ENCODE measurements around the gene MXI1.

GRCh38 chr10:110170142-110170971 is 37.0 kb upstream of the MXI1 start:
- TF ChIP-seq ARNT (IDR thresholded peaks at IDR 0.05), result no peak
- no peak for TF ChIP-seq ZNF384 (IDR thresholded peaks at IDR 0.05)
- no peak for TF ChIP-seq FOXK2 (IDR thresholded peaks at IDR 0.05)
- no peak for TF ChIP-seq SP1 (IDR thresholded peaks at IDR 0.05)
- no peak for TF ChIP-seq HDGF (IDR thresholded peaks at IDR 0.05; ENCODE audit: borderline replicate concordance)
- TF ChIP-seq FOXA1 (IDR thresholded peaks at IDR 0.05), result no peak
- no peak for TF ChIP-seq FOXM1 (IDR thresholded peaks at IDR 0.05; ENCODE audit: borderline replicate concordance)
- no peak for TF ChIP-seq TARDBP (IDR thresholded peaks at IDR 0.05)
- TF ChIP-seq BHLHE40 (IDR thresholded peaks at IDR 0.05; ENCODE audit: borderline replicate concordance), result no peak
- TF ChIP-seq PKNOX1 (IDR thresholded peaks at IDR 0.05), result no peak
- no peak for TF ChIP-seq SUZ12 (IDR thresholded peaks at IDR 0.05)
- no peak for TF ChIP-seq CTBP1 (IDR thresholded peaks at IDR 0.05; ENCODE audit: borderline replicate concordance)
- TF ChIP-seq NFRKB (IDR thresholded peaks at IDR 0.05), result no peak
- TF ChIP-seq ELF4 (IDR thresholded peaks at IDR 0.05), result no peak
